HFF-Myc (cell line): ENCODE data around the gene ARHGAP6.

ENCODE experiments used
- DNase-seq: peaks from one replicate; pipeline ENCODE4 v3.0.0-alpha.2; 2011; ENCODE audit warnings: low read depth; ENCODE audit errors: extremely low read depth
- H3K4me3 ChIP-seq: replicated peaks from 2 replicates; pipeline ENCODE4 v1.5.1; 2011; ENCODE audit warnings: low read depth, mild to moderate bottlenecking, control low read depth, low read length
- CTCF ChIP-seq: IDR thresholded peaks from 2 replicates; pipeline ENCODE4 v1.5.1; 2012; ENCODE audit warnings: mild to moderate bottlenecking, low read depth, low read length, control low read depth; ENCODE audit errors: missing control alignments

Gene ARHGAP6

GRCh38 chrX:11259437-11259836 lies 406.3 kb downstream of the ARHGAP6 start:
- no peak for DNase-seq
- no peak for TF ChIP-seq CTCF
- no peak overlapping the region for H3K4me3 ChIP-seq

GRCh38 chrX:11257711-11258110 lies 408.0 kb downstream of the ARHGAP6 start:
- TF ChIP-seq CTCF = no peak
- DNase-seq = no peak
- no peak overlapping the region for H3K4me3 ChIP-seq

- TF ChIP-seq CTCF = no peak
- no peak for DNase-seq
- no peak overlapping the region for H3K4me3 ChIP-seq
Observed at GRCh38 chrX:11257290-11257689, 408.4 kb downstream of the ARHGAP6 start.

- no peak for DNase-seq
Observed at GRCh38 chrX:11254417-11255109, 411.2 kb downstream of the ARHGAP6 start.

GRCh38 chrX:11244636-11245035 lies 421.1 kb downstream of the ARHGAP6 start:
- DNase-seq = no peak
- H3K4me3 ChIP-seq = no peak overlapping the region
- no peak for TF ChIP-seq CTCF

More at GRCh38 chrX:11254417-11255109, 411.2 kb downstream of the ARHGAP6 start:
- H3K4me3 ChIP-seq = no peak overlapping the region
- TF ChIP-seq CTCF = no peak

- DNase-seq = no peak
- H3K4me3 ChIP-seq = no peak overlapping the region
- TF ChIP-seq CTCF = no peak
Observed at GRCh38 chrX:11242704-11243103, 423.0 kb downstream of the ARHGAP6 start.

- H3K4me3 ChIP-seq = no peak overlapping the region
- no peak for TF ChIP-seq CTCF
- DNase-seq = no peak
Observed at GRCh38 chrX:11241720-11242119, 424.0 kb downstream of the ARHGAP6 start.
